ENCODE measurements around the gene IRF1. TPM values are rescaled to one million over a fixed set of nuclear protein-coding genes. Genes with fewer than 3 reads are reported as not detected.

The IRF1 gene
- total and polyA plus RNA-seq, 2 donors, result 34.7 to 47.7 TPM

DNA sequence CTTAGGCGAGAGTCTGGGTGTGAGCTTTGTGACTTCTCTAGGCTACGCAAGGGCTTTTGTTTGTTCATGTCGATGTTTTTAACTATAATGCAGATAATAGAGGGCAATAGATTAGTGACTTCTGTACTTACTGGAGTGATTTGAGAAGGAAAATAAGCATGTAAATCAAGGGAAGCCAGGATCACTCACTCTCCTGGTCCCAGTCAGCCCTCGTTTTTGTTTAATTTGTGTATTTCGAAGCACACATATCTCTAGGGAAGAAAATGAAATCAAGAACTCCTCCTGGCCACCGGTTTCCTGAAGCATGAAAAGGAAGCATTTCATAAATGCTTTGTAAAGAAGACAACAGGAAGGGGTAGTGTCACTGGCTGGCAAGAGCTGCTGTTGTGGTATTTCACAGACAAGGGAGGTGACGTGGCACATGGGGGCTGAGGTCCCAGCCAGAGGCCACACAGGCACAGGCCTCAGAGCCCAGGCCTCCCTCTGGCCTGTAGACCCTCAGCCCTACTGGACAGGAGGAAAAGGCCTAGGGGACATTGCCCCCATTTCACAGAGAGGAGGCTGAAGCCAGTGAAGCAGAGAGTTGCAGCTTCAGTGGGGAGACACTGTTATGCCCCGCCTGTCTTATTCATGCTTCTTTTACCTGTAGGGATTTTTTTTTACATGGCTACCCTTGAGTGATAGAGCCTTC, 34.1 kb downstream of the IRF1 start:
- peak in 4 of 9 donors; percentile 64 to 84 (median 68) for DNase-seq (ENCODE audit: low read depth in 6 of 9, low spot score in 9 of 9)
- Histone ChIP-seq H3K9me3 (ENCODE audit: control insufficient read depth in 2 of 2, insufficient read depth in 1 of 2, low read length in 1 of 2) (no peaks in the 10 kb centered on the region), H3K4me3 (ENCODE audit: low read length in 2 of 2) (no peak overlapping the region), H3K36me3 (ENCODE audit: control insufficient read depth in 2 of 2, insufficient read depth in 2 of 2, low read length in 1 of 2) (peaks cover 8 to 26% of the 10 kb centered on the region in 2 donors), H3K27me3 (ENCODE audit: control insufficient read depth in 2 of 2, insufficient read depth in 1 of 2, low read length in 1 of 2) (no peaks in the 10 kb centered on the region), H3K27ac (ENCODE audit: low read depth in 1 of 2, low read length in 1 of 2) (peak overlapping the region; percentile 94 to 95), H3K4me1 (ENCODE audit: control insufficient read depth in 2 of 2, insufficient read depth in 2 of 2, low read length in 2 of 2) (peaks cover 57 to 82% of the 10 kb centered on the region in 2 donors)
- WGBS, result 22% methylated on average over 8 of the region's 8 CpGs

DNA sequence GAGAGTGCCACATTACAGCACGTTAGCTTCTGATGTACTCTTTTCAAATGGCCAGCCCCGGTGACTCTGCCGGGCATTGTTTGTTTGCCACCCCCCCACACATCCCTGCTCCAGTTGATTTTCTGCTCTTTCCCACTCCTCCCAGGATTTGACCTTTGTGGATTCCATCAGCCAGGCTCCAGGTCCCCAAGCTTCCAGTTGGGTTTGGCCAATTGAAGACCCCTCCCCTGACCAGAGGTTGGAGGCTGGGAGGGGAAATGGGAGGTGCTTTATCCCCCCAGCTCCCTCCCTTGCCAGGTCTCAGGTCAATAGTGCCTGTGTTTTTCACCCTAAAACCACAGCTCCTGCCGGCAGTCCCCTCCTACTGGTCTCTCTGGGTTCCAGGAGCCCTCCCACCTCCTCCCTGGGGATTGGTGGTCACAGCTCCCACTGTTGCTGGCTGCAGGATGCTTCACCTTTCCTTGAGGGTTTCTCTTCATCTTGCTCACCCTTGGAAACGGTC, 34.9 kb downstream of the IRF1 start:
- Histone ChIP-seq H3K4me1 (ENCODE audit: control insufficient read depth in 2 of 2, insufficient read depth in 2 of 2, low read length in 2 of 2) (peaks cover 55 to 80% of the 10 kb centered on the region in 2 donors), H3K27me3 (ENCODE audit: control insufficient read depth in 2 of 2, insufficient read depth in 1 of 2, low read length in 1 of 2) (no peaks in the 10 kb centered on the region), H3K9me3 (ENCODE audit: control insufficient read depth in 2 of 2, insufficient read depth in 1 of 2, low read length in 1 of 2) (no peaks in the 10 kb centered on the region), H3K4me3 (ENCODE audit: low read length in 2 of 2) (no peak overlapping the region), H3K27ac (ENCODE audit: low read depth in 1 of 2, low read length in 1 of 2) (peak overlapping the region; percentile 94 to 95), H3K36me3 (ENCODE audit: control insufficient read depth in 2 of 2, insufficient read depth in 2 of 2, low read length in 1 of 2) (peaks cover 5 to 33% of the 10 kb centered on the region in 2 donors)
- DNase-seq (ENCODE audit: low read depth in 6 of 9, low spot score in 9 of 9), result no peak
- 30% methylated on average over 5 of the region's 5 CpGs for WGBS

DNA sequence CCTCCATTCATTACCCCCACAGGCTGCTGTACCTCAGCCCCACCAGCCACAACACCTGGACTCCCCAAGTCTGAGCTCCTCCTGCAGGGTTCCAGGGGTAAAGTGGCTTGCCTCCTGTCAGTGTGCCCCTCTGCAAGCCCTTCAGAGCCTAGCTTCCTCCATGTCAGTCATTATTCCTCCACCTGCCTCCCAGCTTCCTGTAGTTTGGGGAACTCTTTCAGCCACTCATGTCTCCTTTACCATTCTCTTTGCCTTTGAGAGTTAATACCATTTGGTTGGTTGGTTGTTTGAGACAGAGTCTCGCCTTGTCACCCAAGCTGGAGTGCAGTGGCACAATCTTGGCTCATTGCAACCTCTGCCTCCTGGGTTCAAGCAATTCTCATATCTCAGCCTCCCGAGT, 36.2 kb downstream of the IRF1 start:
- Histone ChIP-seq H3K4me3 (ENCODE audit: low read length in 2 of 2) (no peak overlapping the region), H3K9me3 (ENCODE audit: control insufficient read depth in 2 of 2, insufficient read depth in 1 of 2, low read length in 1 of 2) (no peaks in the 10 kb centered on the region), H3K27ac (ENCODE audit: low read depth in 1 of 2, low read length in 1 of 2) (peak overlapping the region; percentile 3 to 65), H3K36me3 (ENCODE audit: control insufficient read depth in 2 of 2, insufficient read depth in 2 of 2, low read length in 1 of 2) (peaks cover 10 to 38% of the 10 kb centered on the region in 2 donors), H3K4me1 (ENCODE audit: control insufficient read depth in 2 of 2, insufficient read depth in 2 of 2, low read length in 2 of 2) (peaks cover 42 to 72% of the 10 kb centered on the region in 2 donors), H3K27me3 (ENCODE audit: control insufficient read depth in 2 of 2, insufficient read depth in 1 of 2, low read length in 1 of 2) (no peaks in the 10 kb centered on the region)
- DNase-seq (ENCODE audit: low read depth in 6 of 9, low spot score in 9 of 9), result no peak
- WGBS, result 95% methylated on average over 2 of the region's 2 CpGs

DNA sequence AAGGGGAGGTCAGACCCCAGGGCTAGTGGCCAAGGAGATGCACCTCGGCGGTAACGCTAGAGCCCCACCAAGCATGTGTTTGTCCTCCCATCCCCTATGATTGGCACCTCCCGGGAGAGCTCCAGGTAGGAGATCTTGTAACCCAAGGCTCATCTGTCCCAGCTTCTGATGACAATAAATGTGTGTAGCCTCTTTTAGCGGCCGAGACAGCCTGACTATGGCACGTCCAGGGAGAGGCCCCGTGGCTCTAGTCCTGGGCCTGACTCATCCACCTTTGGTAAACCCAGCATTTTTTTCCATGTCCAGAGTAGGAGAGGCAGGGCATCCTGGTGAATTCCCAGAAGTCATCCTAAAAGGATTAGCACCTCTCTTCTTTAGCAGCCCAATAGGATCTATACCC, 39.2 kb downstream of the IRF1 start:
- WGBS, result 91% methylated on average over 8 of the region's 8 CpGs

DNA sequence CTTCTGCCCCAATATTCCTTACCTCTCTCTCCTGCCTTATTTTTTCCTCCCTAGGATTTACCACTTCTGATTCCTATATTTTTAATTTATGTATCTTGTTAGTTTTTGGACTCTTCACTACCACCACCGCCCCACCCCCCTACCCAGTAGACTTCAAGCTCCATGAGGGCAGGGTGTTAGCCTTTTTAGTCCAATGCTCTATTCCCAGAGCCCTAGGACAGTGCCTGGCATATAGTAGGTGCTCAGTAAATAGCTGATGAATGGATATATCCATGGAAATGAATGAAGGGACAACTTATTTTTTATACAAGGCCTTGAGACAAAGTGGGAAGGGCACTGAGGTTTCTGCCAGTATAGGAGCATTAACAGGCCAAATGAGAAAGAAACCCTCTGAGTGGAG, 41.5 kb downstream of the IRF1 start:
- no peaks in the 10 kb centered on the region for H3K9me3 ChIP-seq (ENCODE audit: control insufficient read depth in 2 of 2, insufficient read depth in 1 of 2, low read length in 1 of 2)
- peaks cover 30 to 67% of the 10 kb centered on the region in 2 donors for H3K4me1 ChIP-seq (ENCODE audit: control insufficient read depth in 2 of 2, insufficient read depth in 2 of 2, low read length in 2 of 2)
- no peak overlapping the region for H3K27ac ChIP-seq (ENCODE audit: low read depth in 1 of 2, low read length in 1 of 2)
- peaks cover 7 to 37% of the 10 kb centered on the region in 2 donors for H3K36me3 ChIP-seq (ENCODE audit: control insufficient read depth in 2 of 2, insufficient read depth in 2 of 2, low read length in 1 of 2)
- H3K4me3 ChIP-seq (ENCODE audit: low read length in 2 of 2), result no peak overlapping the region
- WGBS, result 100% methylated on average over 1 of the region's 1 CpG
- no peak for DNase-seq (ENCODE audit: low read depth in 6 of 9, low spot score in 9 of 9)
- no peaks in the 10 kb centered on the region for H3K27me3 ChIP-seq (ENCODE audit: control insufficient read depth in 2 of 2, insufficient read depth in 1 of 2, low read length in 1 of 2)

More for the DNA sequence above, 39.2 kb downstream of the IRF1 start:
- H3K4me3 ChIP-seq (ENCODE audit: low read length in 2 of 2), result no peak overlapping the region
- DNase-seq (ENCODE audit: low read depth in 6 of 9, low spot score in 9 of 9), result no peak
- no peak overlapping the region for H3K27ac ChIP-seq (ENCODE audit: low read depth in 1 of 2, low read length in 1 of 2)
- H3K36me3 ChIP-seq (ENCODE audit: control insufficient read depth in 2 of 2, insufficient read depth in 2 of 2, low read length in 1 of 2), result peaks cover 10 to 37% of the 10 kb centered on the region in 2 donors
- H3K4me1 ChIP-seq (ENCODE audit: control insufficient read depth in 2 of 2, insufficient read depth in 2 of 2, low read length in 2 of 2), result peaks cover 30 to 69% of the 10 kb centered on the region in 2 donors
- no peaks in the 10 kb centered on the region for H3K9me3 ChIP-seq (ENCODE audit: control insufficient read depth in 2 of 2, insufficient read depth in 1 of 2, low read length in 1 of 2)
- no peaks in the 10 kb centered on the region for H3K27me3 ChIP-seq (ENCODE audit: control insufficient read depth in 2 of 2, insufficient read depth in 1 of 2, low read length in 1 of 2)

DNA sequence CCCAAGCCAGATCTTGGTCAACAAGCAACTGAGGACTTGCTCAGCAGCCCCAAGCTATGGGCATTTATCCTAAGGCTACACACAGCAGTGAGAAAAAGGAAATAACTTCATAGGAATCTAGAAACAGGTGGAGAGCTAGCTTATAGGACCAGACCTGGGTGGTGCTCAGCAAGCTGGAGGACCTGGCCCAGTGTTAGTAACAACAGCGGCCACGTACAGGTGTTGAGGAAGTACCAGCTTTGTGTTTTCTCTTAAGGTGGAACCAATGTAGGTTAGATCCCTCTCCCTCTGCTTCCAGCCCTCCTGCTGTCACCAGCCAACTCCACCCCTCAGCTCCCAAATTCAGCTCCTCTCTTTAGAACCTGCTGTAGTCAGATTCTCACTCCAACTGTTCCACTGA, 43.4 kb downstream of the IRF1 start:
- DNase-seq (ENCODE audit: low read depth in 6 of 9, low spot score in 9 of 9), result peak in 1 of 9 donors; percentile 43
- Histone ChIP-seq H3K27me3 (ENCODE audit: control insufficient read depth in 2 of 2, insufficient read depth in 1 of 2, low read length in 1 of 2) (no peaks in the 10 kb centered on the region), H3K4me3 (ENCODE audit: low read length in 2 of 2) (no peak overlapping the region), H3K9me3 (ENCODE audit: control insufficient read depth in 2 of 2, insufficient read depth in 1 of 2, low read length in 1 of 2) (no peaks in the 10 kb centered on the region), H3K36me3 (ENCODE audit: control insufficient read depth in 2 of 2, insufficient read depth in 2 of 2, low read length in 1 of 2) (peaks cover 5 to 38% of the 10 kb centered on the region in 2 donors), H3K27ac (ENCODE audit: low read depth in 1 of 2, low read length in 1 of 2) (peak overlapping the region in 1 of 2 donors; percentile 66), H3K4me1 (ENCODE audit: control insufficient read depth in 2 of 2, insufficient read depth in 2 of 2, low read length in 2 of 2) (peaks cover 34 to 75% of the 10 kb centered on the region in 2 donors)
- 50% methylated on average over 2 of the region's 2 CpGs for WGBS

DNA sequence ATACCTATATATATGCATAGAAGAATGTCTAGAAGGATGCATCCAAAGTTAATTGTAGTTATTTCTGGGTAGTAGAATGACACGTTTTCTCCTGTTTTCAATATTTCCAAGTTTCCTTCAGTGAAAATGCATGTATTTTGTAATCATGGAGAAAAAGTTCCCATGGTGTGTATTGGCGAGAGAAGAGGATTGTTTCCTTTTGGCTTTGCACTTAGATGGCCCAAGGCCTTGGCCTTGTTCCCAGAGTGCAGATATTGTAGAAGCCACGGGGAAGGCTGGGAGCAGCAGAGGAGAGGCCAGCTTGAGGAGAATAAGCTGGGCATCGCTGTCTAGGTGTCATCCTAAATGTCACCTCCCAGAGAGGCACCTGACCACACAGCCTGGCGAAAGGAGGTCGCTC, 44.0 kb downstream of the IRF1 start:
- Histone ChIP-seq H3K9me3 (ENCODE audit: control insufficient read depth in 2 of 2, insufficient read depth in 1 of 2, low read length in 1 of 2) (no peaks in the 10 kb centered on the region), H3K4me1 (ENCODE audit: control insufficient read depth in 2 of 2, insufficient read depth in 2 of 2, low read length in 2 of 2) (peaks cover 40 to 80% of the 10 kb centered on the region in 2 donors), H3K36me3 (ENCODE audit: control insufficient read depth in 2 of 2, insufficient read depth in 2 of 2, low read length in 1 of 2) (peaks cover 5 to 34% of the 10 kb centered on the region in 2 donors), H3K4me3 (ENCODE audit: low read length in 2 of 2) (no peak overlapping the region), H3K27me3 (ENCODE audit: control insufficient read depth in 2 of 2, insufficient read depth in 1 of 2, low read length in 1 of 2) (no peaks in the 10 kb centered on the region), H3K27ac (ENCODE audit: low read depth in 1 of 2, low read length in 1 of 2) (peak overlapping the region in 1 of 2 donors; percentile 66)
- DNase-seq (ENCODE audit: low read depth in 6 of 9, low spot score in 9 of 9), result no peak
- WGBS, result 89% methylated on average over 6 of the region's 6 CpGs

DNA sequence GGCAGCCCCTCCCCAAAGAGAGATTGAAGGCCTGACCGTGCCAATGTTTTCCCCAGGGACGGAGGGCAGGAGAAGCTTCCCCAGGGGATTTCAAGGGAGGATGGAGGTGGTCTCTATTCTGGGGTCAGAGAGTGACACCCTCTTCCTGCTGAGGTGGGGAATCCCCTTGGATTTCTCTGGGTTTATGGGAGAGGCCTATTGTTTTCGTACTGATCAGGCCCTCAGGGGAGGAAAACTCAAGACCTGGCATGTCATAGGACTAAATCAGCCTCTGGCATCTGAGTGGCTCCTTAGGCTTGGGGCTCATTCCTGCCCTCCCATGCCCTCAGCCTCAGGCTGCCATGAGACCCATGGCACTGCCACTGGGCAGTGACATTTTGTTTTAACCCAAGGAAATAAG, 44.6 kb downstream of the IRF1 start:
- Histone ChIP-seq H3K27ac (ENCODE audit: low read depth in 1 of 2, low read length in 1 of 2) (peak overlapping the region; percentile 48 to 56), H3K4me1 (ENCODE audit: control insufficient read depth in 2 of 2, insufficient read depth in 2 of 2, low read length in 2 of 2) (peaks cover 47 to 83% of the 10 kb centered on the region in 2 donors), H3K4me3 (ENCODE audit: low read length in 2 of 2) (no peak overlapping the region), H3K27me3 (ENCODE audit: control insufficient read depth in 2 of 2, insufficient read depth in 1 of 2, low read length in 1 of 2) (no peaks in the 10 kb centered on the region), H3K9me3 (ENCODE audit: control insufficient read depth in 2 of 2, insufficient read depth in 1 of 2, low read length in 1 of 2) (no peaks in the 10 kb centered on the region), H3K36me3 (ENCODE audit: control insufficient read depth in 2 of 2, insufficient read depth in 2 of 2, low read length in 1 of 2) (peaks cover 5 to 28% of the 10 kb centered on the region in 2 donors)
- WGBS, result 62% methylated on average over 3 of the region's 3 CpGs
- no peak for DNase-seq (ENCODE audit: low read depth in 6 of 9, low spot score in 9 of 9)

DNA sequence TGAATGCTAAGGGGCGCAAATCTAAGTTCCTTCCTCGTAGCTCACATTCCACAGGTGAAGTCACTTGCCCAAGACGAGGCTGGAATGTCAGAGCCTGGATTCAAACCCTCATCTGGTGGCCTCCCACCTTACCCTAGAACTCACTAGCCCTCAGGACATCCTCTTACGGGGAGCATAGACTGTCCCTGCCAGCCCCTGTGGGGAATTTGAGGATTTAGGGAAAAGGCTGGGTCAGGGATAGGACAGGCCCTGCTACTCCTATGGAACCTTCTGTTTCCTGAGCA, 45.0 kb downstream of the IRF1 start:
- H3K4me1 ChIP-seq (ENCODE audit: control insufficient read depth in 2 of 2, insufficient read depth in 2 of 2, low read length in 2 of 2), result peaks cover 49 to 85% of the 10 kb centered on the region in 2 donors
- 94% methylated on average over 4 of the region's 4 CpGs for WGBS

More for the DNA sequence above, 45.0 kb downstream of the IRF1 start:
- Histone ChIP-seq H3K9me3 (ENCODE audit: control insufficient read depth in 2 of 2, insufficient read depth in 1 of 2, low read length in 1 of 2) (no peaks in the 10 kb centered on the region), H3K27me3 (ENCODE audit: control insufficient read depth in 2 of 2, insufficient read depth in 1 of 2, low read length in 1 of 2) (no peaks in the 10 kb centered on the region), H3K36me3 (ENCODE audit: control insufficient read depth in 2 of 2, insufficient read depth in 2 of 2, low read length in 1 of 2) (peaks cover 5 to 25% of the 10 kb centered on the region in 2 donors), H3K4me3 (ENCODE audit: low read length in 2 of 2) (no peak overlapping the region), H3K27ac (ENCODE audit: low read depth in 1 of 2, low read length in 1 of 2) (peak overlapping the region; percentile 48 to 50)
- no peak for DNase-seq (ENCODE audit: low read depth in 6 of 9, low spot score in 9 of 9)

Measured in thymus (tissue), 11 donors.